GM12873 (cell line): ENCODE measurements around the gene LAMA5.

Experiments
- TF ChIP-seq, protein P1 (sequence below): IDR thresholded peaks from 2 replicates; pipeline ENCODE4 v1.5.1; 2012; ENCODE audit warnings: low read depth, mild to moderate bottlenecking, moderate library complexity, low read length, control low read depth; ENCODE audit not compliant: insufficient read depth; ENCODE audit errors: missing control alignments

The LAMA5 gene

GRCh38 chr20:62337558-62338293 lies 29.4 kb downstream of the LAMA5 start:
- TF ChIP-seq, protein P1, sequence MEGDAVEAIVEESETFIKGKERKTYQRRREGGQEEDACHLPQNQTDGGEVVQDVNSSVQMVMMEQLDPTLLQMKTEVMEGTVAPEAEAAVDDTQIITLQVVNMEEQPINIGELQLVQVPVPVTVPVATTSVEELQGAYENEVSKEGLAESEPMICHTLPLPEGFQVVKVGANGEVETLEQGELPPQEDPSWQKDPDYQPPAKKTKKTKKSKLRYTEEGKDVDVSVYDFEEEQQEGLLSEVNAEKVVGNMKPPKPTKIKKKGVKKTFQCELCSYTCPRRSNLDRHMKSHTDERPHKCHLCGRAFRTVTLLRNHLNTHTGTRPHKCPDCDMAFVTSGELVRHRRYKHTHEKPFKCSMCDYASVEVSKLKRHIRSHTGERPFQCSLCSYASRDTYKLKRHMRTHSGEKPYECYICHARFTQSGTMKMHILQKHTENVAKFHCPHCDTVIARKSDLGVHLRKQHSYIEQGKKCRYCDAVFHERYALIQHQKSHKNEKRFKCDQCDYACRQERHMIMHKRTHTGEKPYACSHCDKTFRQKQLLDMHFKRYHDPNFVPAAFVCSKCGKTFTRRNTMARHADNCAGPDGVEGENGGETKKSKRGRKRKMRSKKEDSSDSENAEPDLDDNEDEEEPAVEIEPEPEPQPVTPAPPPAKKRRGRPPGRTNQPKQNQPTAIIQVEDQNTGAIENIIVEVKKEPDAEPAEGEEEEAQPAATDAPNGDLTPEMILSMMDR, result no peak

GRCh38 chr20:62336775-62337557 lies 30.1 kb downstream of the LAMA5 start:
- TF ChIP-seq, protein P1, result no peak

DNA sequence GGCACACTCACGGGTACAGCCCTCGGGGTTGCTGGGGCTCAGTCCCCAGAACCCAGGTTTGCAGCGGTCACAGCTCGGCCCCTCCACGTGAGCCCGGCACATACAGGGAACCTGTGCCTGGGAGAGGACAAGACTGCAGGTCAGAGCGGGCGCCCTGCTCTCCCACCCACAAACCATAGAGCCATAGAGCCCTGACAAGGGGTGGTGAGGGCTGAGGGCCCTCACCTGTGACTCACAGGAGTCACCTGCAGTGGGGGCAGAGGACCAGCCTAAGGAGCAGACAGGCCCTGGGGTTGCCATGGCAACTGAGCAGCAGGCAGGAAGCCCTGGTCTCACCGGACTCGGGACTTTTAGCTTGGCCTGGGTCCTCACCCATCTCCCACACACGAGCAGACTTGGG lies 30.8 kb downstream of the LAMA5 start:
- TF ChIP-seq, protein P1, result no peak

DNA sequence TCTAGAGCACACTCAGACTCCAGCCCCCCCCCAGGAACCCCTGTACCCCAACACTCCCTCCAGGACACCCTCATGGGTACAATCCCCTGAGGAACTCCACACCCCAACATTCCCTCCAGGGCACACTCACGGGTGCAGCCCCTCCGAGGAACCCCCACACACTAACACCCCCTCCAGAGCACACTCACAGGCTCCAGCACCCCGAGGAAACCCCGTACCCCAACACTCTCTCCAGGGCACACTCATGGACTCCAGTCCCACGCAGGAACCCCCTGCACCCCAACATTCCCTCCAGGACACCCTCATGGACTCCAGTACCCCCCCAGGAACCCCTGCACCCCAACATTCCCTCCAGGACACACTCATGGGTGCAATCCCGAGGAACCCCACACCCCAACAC lies 31.6 kb downstream of the LAMA5 start:
- TF ChIP-seq, protein P1, result no peak

GRCh38 chr20:62334881-62335280 lies 32.2 kb downstream of the LAMA5 start:
- TF ChIP-seq, protein P1, result no peak

DNA sequence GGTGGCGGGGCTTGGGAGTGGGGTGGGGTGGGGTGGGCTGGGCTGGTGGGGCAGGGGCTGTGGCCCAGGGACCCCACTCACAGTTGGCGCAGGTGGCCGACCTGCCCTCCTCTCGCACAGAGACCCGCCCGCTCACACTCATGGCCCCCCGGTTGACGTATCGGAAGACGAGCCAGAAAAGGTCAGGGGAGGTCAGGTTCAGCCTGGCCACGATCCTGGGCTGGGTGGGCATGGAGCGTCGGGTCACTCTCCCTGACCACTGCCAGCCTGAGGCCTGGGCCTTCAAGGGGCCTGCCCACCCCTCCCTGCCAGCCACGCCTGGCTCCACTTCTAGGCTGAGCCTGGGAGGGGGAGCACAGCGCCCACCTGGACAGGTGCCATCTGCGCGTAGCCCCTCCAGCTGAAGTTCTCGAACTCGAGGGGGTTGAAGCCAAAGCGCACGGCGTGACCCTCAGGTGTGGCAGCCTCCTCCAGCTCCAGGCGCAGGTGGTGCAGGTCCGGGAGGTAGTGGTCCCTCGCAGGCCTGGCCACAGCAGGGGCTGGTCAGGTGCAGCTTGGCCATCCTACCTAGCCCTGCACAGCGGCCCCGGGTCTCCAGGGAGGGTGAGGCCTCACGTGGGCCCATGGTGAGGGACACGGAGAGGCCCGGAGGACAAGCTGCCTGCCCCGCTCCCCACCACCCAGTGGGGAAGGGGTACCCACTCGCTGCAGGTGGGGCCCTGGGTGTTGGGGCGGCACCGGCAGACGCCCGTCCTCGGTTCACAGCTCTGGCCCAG lies 33.1 kb downstream of the LAMA5 start:
- TF ChIP-seq, protein P1, result no peak

- TF ChIP-seq, protein P1, result no peak
These were observed 33.9 kb downstream of the LAMA5 start for GRCh38 chr20:62332989-62333819.
